ENCODE measurements around the gene LHX3. TPM values are rescaled to one million over a fixed set of nuclear protein-coding genes. Genes with fewer than 3 reads are reported as not detected.

LHX3 gene
- total RNA-seq, 1 donor from 2014 or later = not detected

GRCh38 chr9:136246849-136247550, 42.1 kb upstream of the LHX3 start:
- no peaks in the 10 kb centered on the region for H3K36me3 ChIP-seq (ENCODE audit: control insufficient read depth, insufficient read depth, low read length)
- no peak overlapping the region for H3K4me3 ChIP-seq (ENCODE audit: low read depth, low read length)
- no peak for FAIRE-seq
- no peak for DNase-seq (ENCODE audit: low read depth)
- peaks cover 9% of the 10 kb centered on the region for H3K27me3 ChIP-seq (ENCODE audit: control insufficient read depth, insufficient read depth, low read length)
- no peak for TF ChIP-seq CTCF (IDR thresholded peaks at IDR 0.05; ENCODE audit: insufficient read depth, low read length, severe bottlenecking)

GRCh38 chr9:136245219-136246150, 40.6 kb upstream of the LHX3 start, which contains the start of gene QSOX2:
Gene QSOX2, minus strand, starts transcription at chr9:136245812. Its CDS starts 9 bp downstream, at chr9:136245803.
- no peak for TF ChIP-seq CTCF (IDR thresholded peaks at IDR 0.05; ENCODE audit: insufficient read depth, low read length, severe bottlenecking)
- H3K36me3 ChIP-seq (ENCODE audit: control insufficient read depth, insufficient read depth, low read length) = peaks cover 4% of the 10 kb centered on the region
- no peak for FAIRE-seq
- peak; percentile 27 for DNase-seq (ENCODE audit: low read depth)
- peak within 1 kb of the TSS; percentile 72 for H3K4me3 ChIP-seq (ENCODE audit: low read depth, low read length)
- H3K27me3 ChIP-seq (ENCODE audit: control insufficient read depth, insufficient read depth, low read length) = peaks cover 7% of the 10 kb centered on the region

- Histone ChIP-seq H3K4me3 (ENCODE audit: low read depth, low read length) (peak overlapping the region; percentile 72), H3K27me3 (ENCODE audit: control insufficient read depth, insufficient read depth, low read length) (peaks cover 5% of the 10 kb centered on the region), H3K36me3 (ENCODE audit: control insufficient read depth, insufficient read depth, low read length) (peaks cover 4% of the 10 kb centered on the region)
- TF ChIP-seq CTCF (IDR thresholded peaks at IDR 0.05; ENCODE audit: insufficient read depth, low read length, severe bottlenecking) = no peak
- FAIRE-seq = no peak
- no peak for DNase-seq (ENCODE audit: low read depth)
Measured at GRCh38 chr9:136244969-136245218, 40.0 kb upstream of the LHX3 start.

GRCh38 chr9:136244122-136244968, 39.4 kb upstream of the LHX3 start:
- TF ChIP-seq CTCF (IDR thresholded peaks at IDR 0.05; ENCODE audit: insufficient read depth, low read length, severe bottlenecking) = no peak
- peaks cover 4% of the 10 kb centered on the region for H3K36me3 ChIP-seq (ENCODE audit: control insufficient read depth, insufficient read depth, low read length)
- DNase-seq (ENCODE audit: low read depth) = no peak
- H3K27me3 ChIP-seq (ENCODE audit: control insufficient read depth, insufficient read depth, low read length) = peaks cover 5% of the 10 kb centered on the region
- FAIRE-seq = no peak
- peak overlapping the region; percentile 72 for H3K4me3 ChIP-seq (ENCODE audit: low read depth, low read length)

GRCh38 chr9:136243631-136244030, 38.7 kb upstream of the LHX3 start:
- DNase-seq (ENCODE audit: low read depth) (no peak), FAIRE-seq (no peak)
- H3K36me3 ChIP-seq (ENCODE audit: control insufficient read depth, insufficient read depth, low read length) = peaks cover 4% of the 10 kb centered on the region
- TF ChIP-seq CTCF (IDR thresholded peaks at IDR 0.05; ENCODE audit: insufficient read depth, low read length, severe bottlenecking) = no peak
- H3K27me3 ChIP-seq (ENCODE audit: control insufficient read depth, insufficient read depth, low read length) = peaks cover 5% of the 10 kb centered on the region
- H3K4me3 ChIP-seq (ENCODE audit: low read depth, low read length) = no peak overlapping the region
